ENCODE measurements around the gene SH3RF3.

- TF ChIP-seq CEBPB (tag; IDR thresholded peaks at IDR 0.05), result no peak
- no peak for TF ChIP-seq CBX3 (IDR thresholded peaks at IDR 0.05; ENCODE audit: borderline replicate concordance in 1 of 2, low read length in 2 of 2)
- no peak for TF ChIP-seq EZH2 (IDR thresholded peaks at IDR 0.05; ENCODE audit: borderline replicate concordance, low read depth, low read length)
Measured at GRCh38 chr2:109535217-109535946, 406.4 kb downstream of the SH3RF3 start.
